GM20000 (cell line): Measurements from ENCODE around the gene SEC61A1.

Experiments
- DNase-seq: peaks from one replicate; pipeline ENCODE4 v3.0.0; 2012; ENCODE audit warnings: low spot score
- CTCF ChIP-seq: IDR thresholded peaks from 2 replicates; pipeline ENCODE4 v1.5.1; 2012; ENCODE audit warnings: mild to moderate bottlenecking, control low read depth; ENCODE audit errors: extremely low read depth, missing control alignments

Gene SEC61A1

GRCh38 chr3:128056258-128056657 lies 4.0 kb downstream of the SEC61A1 start:
- no peak for TF ChIP-seq CTCF
- no peak for DNase-seq

- TF ChIP-seq CTCF: no peak
- DNase-seq: no peak
Observed at GRCh38 chr3:128060473-128061381, 8.5 kb downstream of the SEC61A1 start.

- DNase-seq: no peak
- TF ChIP-seq CTCF: no peak
Observed at GRCh38 chr3:128062033-128062745, 10.0 kb downstream of the SEC61A1 start.

GRCh38 chr3:128063865-128064264 lies 11.6 kb downstream of the SEC61A1 start:
- TF ChIP-seq CTCF: no peak

GRCh38 chr3:128064962-128065361 lies 12.7 kb downstream of the SEC61A1 start:
- no peak for DNase-seq
- no peak for TF ChIP-seq CTCF

More at GRCh38 chr3:128063865-128064264, 11.6 kb downstream of the SEC61A1 start:
- DNase-seq: no peak

- TF ChIP-seq CTCF: no peak
- no peak for DNase-seq
Observed at GRCh38 chr3:128066114-128066513, 13.9 kb downstream of the SEC61A1 start.

GRCh38 chr3:128066676-128067075 lies 14.4 kb downstream of the SEC61A1 start:
- no peak for DNase-seq
- TF ChIP-seq CTCF: no peak
